KMS-11 (cell line): ENCODE results near the gene MAML2.

ENCODE experiments used
- H2AFZ ChIP-seq: fragments of 200-600 bp; sonication (generic); 2 replicates; pipeline ENCODE4 v1.6.1; 2016; ENCODE audit warnings: antibody characterized with exemption, mixed run types, low read depth
- H3K27ac ChIP-seq: fragments of 200-600 bp; sonication (generic); 2 replicates; pipeline ENCODE4 v1.6.1; 2016; ENCODE audit warnings: mild to moderate bottlenecking, mixed run types
- H3K27me3 ChIP-seq: fragments of 200-600 bp; sonication (generic); 2 replicates; pipeline ENCODE4 v1.6.1; 2017; ENCODE audit warnings: mild to moderate bottlenecking, low read depth, mixed run types, moderate library complexity; ENCODE audit not compliant: insufficient read depth
- H3K36me3 ChIP-seq: fragments of 200-600 bp; sonication (generic); 2 replicates; pipeline ENCODE4 v1.6.1; 2017; ENCODE audit warnings: mild to moderate bottlenecking, mixed run types; ENCODE audit not compliant: insufficient read depth
- H3K4me1 ChIP-seq: fragments of 200-600 bp; sonication (generic); 2 replicates; pipeline ENCODE4 v1.6.1; 2016; ENCODE audit warnings: mild to moderate bottlenecking, low read depth, mixed run types; ENCODE audit not compliant: poor library complexity, severe bottlenecking
- H3K4me2 ChIP-seq: fragments of 200-600 bp; sonication (generic); 2 replicates; pipeline ENCODE4 v1.7.0; 2016; ENCODE audit warnings: mild to moderate bottlenecking, mixed run types
- H3K4me3 ChIP-seq: fragments of 200-600 bp; sonication (generic); IDR thresholded peaks from 2 replicates; pipeline ENCODE4 v1.6.1; 2017; ENCODE audit warnings: low read depth, low read length, mixed read lengths; ENCODE audit not compliant: insufficient read depth
- H3K79me2 ChIP-seq: fragments of 200-600 bp; sonication (generic); 2 replicates; pipeline ENCODE4 v1.6.1; 2016; ENCODE audit warnings: low read depth, mixed run types; ENCODE audit not compliant: insufficient read depth
- H3K9ac ChIP-seq: fragments of 200-600 bp; sonication (generic); 2 replicates; pipeline ENCODE4 v1.6.1; 2016; ENCODE audit warnings: mild to moderate bottlenecking, mixed run types
- H4K20me1 ChIP-seq: fragments of 200-600 bp; sonication (generic); 2 replicates; pipeline ENCODE4 v1.6.1; 2016; ENCODE audit warnings: mild to moderate bottlenecking, mixed run types; ENCODE audit not compliant: insufficient read depth
- CTCF ChIP-seq: fragments of 200-600 bp; sonication (generic); conservative IDR thresholded peaks from 2 replicates; pipeline ENCODE4 v1.6.1; 2017; ENCODE audit warnings: low read depth, mild to moderate bottlenecking, antibody characterized with exemption, low read length, moderate library complexity, mixed read lengths

The MAML2 gene

GRCh38 chr11:96013461-96014213 lies 329.4 kb downstream of the MAML2 start:
- Histone ChIP-seq H3K27ac (no peak overlapping the region), H4K20me1 (no peaks in the 10 kb centered on the region), H3K4me2 (no peak overlapping the region), H3K27me3 (no peaks in the 10 kb centered on the region), H3K4me3 (no peak overlapping the region), H2AFZ (no peak overlapping the region), H3K9ac (no peak overlapping the region), H3K4me1 (no peaks in the 10 kb centered on the region), H3K36me3 (no peaks in the 10 kb centered on the region), H3K79me2 (no peaks in the 10 kb centered on the region)
- no peak for TF ChIP-seq CTCF

GRCh38 chr11:96012086-96012824 lies 330.7 kb downstream of the MAML2 start:
- H3K9ac ChIP-seq = no peak overlapping the region
- no peaks in the 10 kb centered on the region for H3K4me1 ChIP-seq
- no peak overlapping the region for H3K4me2 ChIP-seq
- H3K27me3 ChIP-seq = no peaks in the 10 kb centered on the region
- H3K4me3 ChIP-seq = no peak overlapping the region
- TF ChIP-seq CTCF = no peak
- H3K79me2 ChIP-seq = no peaks in the 10 kb centered on the region
- H4K20me1 ChIP-seq = no peaks in the 10 kb centered on the region
- no peak overlapping the region for H3K27ac ChIP-seq
- no peaks in the 10 kb centered on the region for H3K36me3 ChIP-seq
- no peak overlapping the region for H2AFZ ChIP-seq

GRCh38 chr11:96010683-96011082 lies 332.3 kb downstream of the MAML2 start:
- no peak overlapping the region for H3K27ac ChIP-seq
- no peak overlapping the region for H3K4me3 ChIP-seq
- no peak overlapping the region for H3K4me2 ChIP-seq
- no peaks in the 10 kb centered on the region for H3K4me1 ChIP-seq
- no peaks in the 10 kb centered on the region for H3K79me2 ChIP-seq
- no peak overlapping the region for H2AFZ ChIP-seq
- no peaks in the 10 kb centered on the region for H4K20me1 ChIP-seq
- H3K9ac ChIP-seq = no peak overlapping the region
- H3K27me3 ChIP-seq = no peaks in the 10 kb centered on the region
- no peaks in the 10 kb centered on the region for H3K36me3 ChIP-seq
- no peak for TF ChIP-seq CTCF

GRCh38 chr11:96008161-96008720 lies 334.8 kb downstream of the MAML2 start:
- H3K79me2 ChIP-seq = no peaks in the 10 kb centered on the region
- H3K4me3 ChIP-seq = no peak overlapping the region
- H4K20me1 ChIP-seq = no peaks in the 10 kb centered on the region
- TF ChIP-seq CTCF = no peak
- no peaks in the 10 kb centered on the region for H3K27me3 ChIP-seq
- no peaks in the 10 kb centered on the region for H3K36me3 ChIP-seq
- no peak overlapping the region for H3K27ac ChIP-seq
- no peaks in the 10 kb centered on the region for H3K4me1 ChIP-seq
- no peak overlapping the region for H2AFZ ChIP-seq
- no peak overlapping the region for H3K4me2 ChIP-seq
- H3K9ac ChIP-seq = no peak overlapping the region
